IMR-90 (cell line): Measurements from ENCODE around the gene PLEKHO2.

Experiments
- CEBPB ChIP-seq: IDR thresholded peaks from 2 replicates; pipeline ENCODE4 v1.6.1; 2012; ENCODE audit warnings: low read depth, low read length, improper control_type of control experiment
- CTCF ChIP-seq: conservative IDR thresholded peaks from 2 replicates; pipeline ENCODE4 v1.5.1; 2012; ENCODE audit warnings: mild to moderate bottlenecking, low read depth, low read length, improper control_type of control experiment
- ELK1 ChIP-seq: fragments of 150-350 bp; IDR thresholded peaks from 2 replicates; pipeline ENCODE4 v1.6.1; 2016; ENCODE audit warnings: low read depth, mild to moderate bottlenecking, low read length, moderate library complexity, borderline replicate concordance
- POLR2A ChIP-seq: IDR thresholded peaks from 2 replicates; pipeline ENCODE4 v1.6.1; 2012; ENCODE audit warnings: mild to moderate bottlenecking, low read depth, low read length
- RAD21 ChIP-seq: IDR thresholded peaks from 2 replicates; pipeline ENCODE4 v1.6.1; 2012; ENCODE audit warnings: low read length, improper control_type of control experiment

GRCh38 chr15:64824929-64825430, 16.7 kb upstream of the PLEKHO2 start:
- TF ChIP-seq CTCF, result no peak
- no peak for TF ChIP-seq RAD21
- TF ChIP-seq POLR2A, result no peak
- TF ChIP-seq CEBPB, result no peak
- TF ChIP-seq ELK1, result no peak
